ENCODE measurements around the gene ARL2BP. TPM values are rescaled to one million over a fixed set of nuclear protein-coding genes. Genes with fewer than 3 reads are reported as not detected.

The ARL2BP gene
- total and polyA plus RNA-seq, 10 of the 15 experiments (the other 5 are each of a cell fraction or from before 2014, with no cell fraction given), result 12.5 to 56.6 (median 29.7) TPM

DNA sequence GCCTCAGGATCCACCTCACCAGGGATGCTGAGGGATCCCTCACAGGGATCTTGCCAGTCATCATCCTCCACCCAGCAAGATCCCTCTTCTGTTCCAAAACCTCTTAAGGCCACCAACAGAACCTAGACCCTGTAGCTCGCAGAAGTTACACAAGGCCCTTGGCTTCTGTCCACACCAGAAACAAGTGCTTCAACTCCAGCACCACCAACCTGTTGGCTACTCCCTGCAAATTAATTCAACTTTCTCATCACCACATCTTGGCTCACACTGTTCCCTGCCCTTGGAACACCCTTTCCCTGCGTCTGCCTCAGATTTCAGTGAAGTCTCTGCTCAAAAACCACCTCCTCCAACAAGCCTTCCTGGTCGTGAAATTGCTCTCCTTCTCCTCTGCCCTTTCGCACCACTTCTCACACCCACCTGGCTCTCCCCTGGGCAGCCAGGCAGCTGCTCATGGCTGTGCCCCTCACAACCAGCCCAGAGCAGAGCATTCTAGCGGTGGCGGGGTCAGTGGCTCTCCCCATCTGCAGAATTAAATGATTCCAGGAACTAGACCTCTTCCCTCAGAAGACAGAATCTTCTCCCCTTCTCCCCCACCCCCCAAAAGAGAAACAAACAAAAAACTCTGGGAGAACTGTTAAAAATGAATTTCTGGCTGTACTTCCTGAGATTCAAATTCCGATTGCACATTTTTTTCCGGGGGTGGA, 37.6 kb downstream of the ARL2BP start (continued):
- TF ChIP-seq NFYA (IDR thresholded peaks at IDR 0.05; ENCODE audit: borderline replicate concordance, low read depth, low read length), result no peak

DNA sequence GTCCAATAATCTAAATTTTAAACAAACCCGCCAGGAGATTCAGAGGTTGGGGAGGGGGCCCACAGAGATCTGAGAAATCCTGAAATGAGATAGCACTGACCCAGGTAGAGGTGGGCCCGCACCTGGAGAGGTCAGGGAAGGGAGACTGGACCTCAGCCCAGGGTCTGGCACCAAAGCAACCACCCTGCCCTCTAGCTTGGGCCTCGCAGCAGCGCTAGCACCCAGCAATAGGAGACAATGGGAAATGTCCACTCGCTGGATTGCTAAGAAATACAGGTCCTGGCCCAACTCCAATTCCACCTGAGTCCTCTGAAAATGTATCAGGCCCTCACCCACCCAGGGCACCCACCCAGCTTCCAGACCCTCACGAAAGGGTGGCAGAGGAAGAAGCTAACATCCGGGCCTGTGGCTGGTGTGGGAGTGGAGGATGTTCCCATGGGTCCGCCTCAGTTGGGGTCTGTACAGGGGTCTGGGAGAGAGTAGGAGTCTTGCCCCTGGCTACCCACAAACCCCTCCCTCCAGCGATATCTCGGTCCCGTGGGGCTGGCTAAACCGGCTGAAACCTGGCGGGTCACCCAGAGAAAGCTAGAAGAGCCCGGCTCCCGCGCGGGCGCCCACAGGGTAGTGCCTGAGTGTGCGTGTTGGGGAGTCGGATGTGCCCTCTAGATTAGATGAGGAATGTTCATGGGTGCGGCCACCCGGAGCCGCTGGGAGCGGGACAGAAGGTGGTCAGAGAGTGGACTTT, 38.3 kb downstream of the ARL2BP start:
- RAD21 ChIA-PET (ENCODE audit: unreplicated experiment), result no interaction called here
- no peak for ATAC-seq
- Histone ChIP-seq H3K4me3 (no peak overlapping the region), H3K27me3 (replicated peaks in 1 of 2; ENCODE audit: control insufficient read depth in 2 of 2, insufficient read depth in 2 of 2, low read length in 1 of 2) (peaks cover 2 to 8% of the 10 kb centered on the region in 2 experiments; a peak in 2 of 4 replicates), H3K4me1 (ENCODE audit: control insufficient read depth, insufficient read depth, low read length) (peaks cover 6% of the 10 kb centered on the region), H2AFZ (ENCODE audit: control insufficient read depth, low read depth, low read length) (no peak overlapping the region), H3K9ac (ENCODE audit: control insufficient read depth, insufficient read depth, low read length) (no peak overlapping the region), H4K20me1 (ENCODE audit: control insufficient read depth, insufficient read depth) (no peaks in the 10 kb centered on the region), H3K79me2 (ENCODE audit: control insufficient read depth, insufficient read depth, low read length) (no peaks in the 10 kb centered on the region), H3K27ac (ENCODE audit: control insufficient read depth, insufficient read depth) (no peak overlapping the region), H3K4me2 (ENCODE audit: control insufficient read depth, insufficient read depth) (no peak overlapping the region), H3K36me3 (ENCODE audit: control insufficient read depth in 2 of 2, insufficient read depth in 2 of 2, low read length in 1 of 2) (no peaks in the 10 kb centered on the region), H3K9me3 (replicated peaks; ENCODE audit: control insufficient read depth, insufficient read depth, low read length) (no peaks in the 10 kb centered on the region)
- CTCF ChIA-PET, result interaction anchor here (1.0 to 1.2 kb wide), 2 partner anchors 10 to 192 kb away, joined by 3 read pairs; no protein-coding TSS in a partner anchor
- in situ Hi-C loops (cut with MboI) (no loop called here), intact Hi-C loops (cut with micrococcal nuclease; ENCODE audit: unreplicated experiment) (no loop called here)
- FAIRE-seq, result no peak
- no peak for DNase-seq (ENCODE audit: low read depth, low spot score)
- SMC1A ChIA-PET (ENCODE audit: uncharacterized antibody, unreplicated experiment), result no interaction called here
- POLR2A ChIA-PET, result no interaction called here
- BruUV-seq (replicated peaks), result no TSS peak
- 85% methylated on average over 24 of the region's 24 CpGs for WGBS (ENCODE audit: insufficient coverage, insufficient replicate concordance, low lambda C conversion rate, missing lambda C conversion rate)
- TF ChIP-seq, protein P1, sequence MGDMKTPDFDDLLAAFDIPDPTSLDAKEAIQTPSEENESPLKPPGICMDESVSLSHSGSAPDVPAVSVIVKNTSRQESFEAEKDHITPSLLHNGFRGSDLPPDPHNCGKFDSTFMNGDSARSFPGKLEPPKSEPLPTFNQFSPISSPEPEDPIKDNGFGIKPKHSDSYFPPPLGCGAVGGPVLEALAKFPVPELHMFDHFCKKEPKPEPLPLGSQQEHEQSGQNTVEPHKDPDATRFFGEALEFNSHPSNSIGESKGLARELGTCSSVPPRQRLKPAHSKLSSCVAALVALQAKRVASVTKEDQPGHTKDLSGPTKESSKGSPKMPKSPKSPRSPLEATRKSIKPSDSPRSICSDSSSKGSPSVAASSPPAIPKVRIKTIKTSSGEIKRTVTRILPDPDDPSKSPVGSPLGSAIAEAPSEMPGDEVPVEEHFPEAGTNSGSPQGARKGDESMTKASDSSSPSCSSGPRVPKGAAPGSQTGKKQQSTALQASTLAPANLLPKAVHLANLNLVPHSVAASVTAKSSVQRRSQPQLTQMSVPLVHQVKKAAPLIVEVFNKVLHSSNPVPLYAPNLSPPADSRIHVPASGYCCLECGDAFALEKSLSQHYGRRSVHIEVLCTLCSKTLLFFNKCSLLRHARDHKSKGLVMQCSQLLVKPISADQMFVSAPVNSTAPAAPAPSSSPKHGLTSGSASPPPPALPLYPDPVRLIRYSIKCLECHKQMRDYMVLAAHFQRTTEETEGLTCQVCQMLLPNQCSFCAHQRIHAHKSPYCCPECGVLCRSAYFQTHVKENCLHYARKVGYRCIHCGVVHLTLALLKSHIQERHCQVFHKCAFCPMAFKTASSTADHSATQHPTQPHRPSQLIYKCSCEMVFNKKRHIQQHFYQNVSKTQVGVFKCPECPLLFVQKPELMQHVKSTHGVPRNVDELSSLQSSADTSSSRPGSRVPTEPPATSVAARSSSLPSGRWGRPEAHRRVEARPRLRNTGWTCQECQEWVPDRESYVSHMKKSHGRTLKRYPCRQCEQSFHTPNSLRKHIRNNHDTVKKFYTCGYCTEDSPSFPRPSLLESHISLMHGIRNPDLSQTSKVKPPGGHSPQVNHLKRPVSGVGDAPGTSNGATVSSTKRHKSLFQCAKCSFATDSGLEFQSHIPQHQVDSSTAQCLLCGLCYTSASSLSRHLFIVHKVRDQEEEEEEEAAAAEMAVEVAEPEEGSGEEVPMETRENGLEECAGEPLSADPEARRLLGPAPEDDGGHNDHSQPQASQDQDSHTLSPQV (IDR thresholded peaks at IDR 0.05), result no peak
- TF ChIP-seq RELA (IDR thresholded peaks at IDR 0.05; ENCODE audit: borderline replicate concordance, partially characterized antibody) (no peak), MEF2B (IDR thresholded peaks at IDR 0.05; ENCODE audit: partially characterized antibody, poor library complexity, severe bottlenecking) (no peak)
- TF ChIP-seq, protein P2, sequence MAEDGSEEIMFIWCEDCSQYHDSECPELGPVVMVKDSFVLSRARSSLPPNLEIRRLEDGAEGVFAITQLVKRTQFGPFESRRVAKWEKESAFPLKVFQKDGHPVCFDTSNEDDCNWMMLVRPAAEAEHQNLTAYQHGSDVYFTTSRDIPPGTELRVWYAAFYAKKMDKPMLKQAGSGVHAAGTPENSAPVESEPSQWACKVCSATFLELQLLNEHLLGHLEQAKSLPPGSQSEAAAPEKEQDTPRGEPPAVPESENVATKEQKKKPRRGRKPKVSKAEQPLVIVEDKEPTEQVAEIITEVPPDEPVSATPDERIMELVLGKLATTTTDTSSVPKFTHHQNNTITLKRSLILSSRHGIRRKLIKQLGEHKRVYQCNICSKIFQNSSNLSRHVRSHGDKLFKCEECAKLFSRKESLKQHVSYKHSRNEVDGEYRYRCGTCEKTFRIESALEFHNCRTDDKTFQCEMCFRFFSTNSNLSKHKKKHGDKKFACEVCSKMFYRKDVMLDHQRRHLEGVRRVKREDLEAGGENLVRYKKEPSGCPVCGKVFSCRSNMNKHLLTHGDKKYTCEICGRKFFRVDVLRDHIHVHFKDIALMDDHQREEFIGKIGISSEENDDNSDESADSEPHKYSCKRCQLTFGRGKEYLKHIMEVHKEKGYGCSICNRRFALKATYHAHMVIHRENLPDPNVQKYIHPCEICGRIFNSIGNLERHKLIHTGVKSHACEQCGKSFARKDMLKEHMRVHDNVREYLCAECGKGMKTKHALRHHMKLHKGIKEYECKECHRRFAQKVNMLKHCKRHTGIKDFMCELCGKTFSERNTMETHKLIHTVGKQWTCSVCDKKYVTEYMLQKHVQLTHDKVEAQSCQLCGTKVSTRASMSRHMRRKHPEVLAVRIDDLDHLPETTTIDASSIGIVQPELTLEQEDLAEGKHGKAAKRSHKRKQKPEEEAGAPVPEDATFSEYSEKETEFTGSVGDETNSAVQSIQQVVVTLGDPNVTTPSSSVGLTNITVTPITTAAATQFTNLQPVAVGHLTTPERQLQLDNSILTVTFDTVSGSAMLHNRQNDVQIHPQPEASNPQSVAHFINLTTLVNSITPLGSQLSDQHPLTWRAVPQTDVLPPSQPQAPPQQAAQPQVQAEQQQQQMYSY (CRISPR knock-in tag; IDR thresholded peaks at IDR 0.05), result no peak
